ENCODE data around the gene TBX1.

TBX1 gene

GRCh38 chr22:19808873-19809478, 48.4 kb downstream of the TBX1 start:
- H3K27me3 ChIP-seq (ENCODE audit: control insufficient read depth, insufficient read depth, low read length, poor library complexity, severe bottlenecking), result no peaks in the 10 kb centered on the region

GRCh38 chr22:19809741-19810140, 49.2 kb downstream of the TBX1 start:
- H3K36me3 ChIP-seq (ENCODE audit: control insufficient read depth, insufficient read depth, low read length), result no peaks in the 10 kb centered on the region
- WGBS, 2 experiments, result 90 to 96% methylated on average over 3 of the region's 3 CpGs

More at GRCh38 chr22:19808873-19809478, 48.4 kb downstream of the TBX1 start:
- peaks cover 8% of the 10 kb centered on the region for H3K4me1 ChIP-seq (ENCODE audit: control insufficient read depth, insufficient read depth, low read length)
- 92 to 93% methylated on average over 11 of the region's 11 CpGs for WGBS, 2 experiments
- H3K4me3 ChIP-seq (ENCODE audit: insufficient read depth, low read depth, low read length), result no peak overlapping the region
- H3K36me3 ChIP-seq (ENCODE audit: control insufficient read depth, insufficient read depth, low read length), result no peaks in the 10 kb centered on the region
- H3K9me3 ChIP-seq (ENCODE audit: control insufficient read depth, low read length), result no peaks in the 10 kb centered on the region
- no peak overlapping the region for H3K27ac ChIP-seq (ENCODE audit: insufficient read depth, low read depth, low read length, poor library complexity, severe bottlenecking)

GRCh38 chr22:19810381-19811201, 50.0 kb downstream of the TBX1 start:
- Histone ChIP-seq H3K36me3 (ENCODE audit: control insufficient read depth, insufficient read depth, low read length) (no peaks in the 10 kb centered on the region), H3K4me3 (ENCODE audit: insufficient read depth, low read depth, low read length) (no peak overlapping the region), H3K27ac (ENCODE audit: insufficient read depth, low read depth, low read length, poor library complexity, severe bottlenecking) (no peak overlapping the region), H3K9me3 (ENCODE audit: control insufficient read depth, low read length) (no peaks in the 10 kb centered on the region), H3K4me1 (ENCODE audit: control insufficient read depth, insufficient read depth, low read length) (peaks cover 8% of the 10 kb centered on the region), H3K27me3 (ENCODE audit: control insufficient read depth, insufficient read depth, low read length, poor library complexity, severe bottlenecking) (no peaks in the 10 kb centered on the region)
- WGBS, 2 experiments, result 86 to 88% methylated on average over 23 of the region's 23 CpGs

More at GRCh38 chr22:19809741-19810140, 49.2 kb downstream of the TBX1 start:
- Histone ChIP-seq H3K9me3 (ENCODE audit: control insufficient read depth, low read length) (no peaks in the 10 kb centered on the region), H3K4me1 (ENCODE audit: control insufficient read depth, insufficient read depth, low read length) (peaks cover 8% of the 10 kb centered on the region), H3K27ac (ENCODE audit: insufficient read depth, low read depth, low read length, poor library complexity, severe bottlenecking) (no peak overlapping the region), H3K4me3 (ENCODE audit: insufficient read depth, low read depth, low read length) (no peak overlapping the region), H3K27me3 (ENCODE audit: control insufficient read depth, insufficient read depth, low read length, poor library complexity, severe bottlenecking) (no peaks in the 10 kb centered on the region)

- H3K9me3 ChIP-seq (ENCODE audit: control insufficient read depth, low read length), result no peaks in the 10 kb centered on the region
- H3K4me1 ChIP-seq (ENCODE audit: control insufficient read depth, insufficient read depth, low read length), result peaks cover 8% of the 10 kb centered on the region
- H3K4me3 ChIP-seq (ENCODE audit: insufficient read depth, low read depth, low read length), result no peak overlapping the region
- 94 to 95% methylated on average over 12 of the region's 12 CpGs for WGBS, 2 experiments
- no peaks in the 10 kb centered on the region for H3K36me3 ChIP-seq (ENCODE audit: control insufficient read depth, insufficient read depth, low read length)
- no peaks in the 10 kb centered on the region for H3K27me3 ChIP-seq (ENCODE audit: control insufficient read depth, insufficient read depth, low read length, poor library complexity, severe bottlenecking)
- H3K27ac ChIP-seq (ENCODE audit: insufficient read depth, low read depth, low read length, poor library complexity, severe bottlenecking), result no peak overlapping the region
Measured at GRCh38 chr22:19811211-19811621, 50.6 kb downstream of the TBX1 start.

GRCh38 chr22:19811811-19812771, 51.5 kb downstream of the TBX1 start:
- Histone ChIP-seq H3K36me3 (ENCODE audit: control insufficient read depth, insufficient read depth, low read length) (no peaks in the 10 kb centered on the region), H3K9me3 (ENCODE audit: control insufficient read depth, low read length) (no peaks in the 10 kb centered on the region), H3K4me3 (ENCODE audit: insufficient read depth, low read depth, low read length) (no peak overlapping the region), H3K4me1 (ENCODE audit: control insufficient read depth, insufficient read depth, low read length) (peaks cover 8% of the 10 kb centered on the region), H3K27ac (ENCODE audit: insufficient read depth, low read depth, low read length, poor library complexity, severe bottlenecking) (no peak overlapping the region), H3K27me3 (ENCODE audit: control insufficient read depth, insufficient read depth, low read length, poor library complexity, severe bottlenecking) (no peaks in the 10 kb centered on the region)
- WGBS, 2 experiments, result 92 to 96% methylated on average over 36 of the region's 36 CpGs

GRCh38 chr22:19812910-19813309, 52.3 kb downstream of the TBX1 start:
- H3K27me3 ChIP-seq (ENCODE audit: control insufficient read depth, insufficient read depth, low read length, poor library complexity, severe bottlenecking), result no peaks in the 10 kb centered on the region
- no peak overlapping the region for H3K27ac ChIP-seq (ENCODE audit: insufficient read depth, low read depth, low read length, poor library complexity, severe bottlenecking)
- H3K4me3 ChIP-seq (ENCODE audit: insufficient read depth, low read depth, low read length), result no peak overlapping the region
- no peaks in the 10 kb centered on the region for H3K9me3 ChIP-seq (ENCODE audit: control insufficient read depth, low read length)
- 95 to 97% methylated on average over 11 of the region's 11 CpGs for WGBS, 2 experiments
- peaks cover 8% of the 10 kb centered on the region for H3K4me1 ChIP-seq (ENCODE audit: control insufficient read depth, insufficient read depth, low read length)
- no peaks in the 10 kb centered on the region for H3K36me3 ChIP-seq (ENCODE audit: control insufficient read depth, insufficient read depth, low read length)

GRCh38 chr22:19814428-19814827, 53.9 kb downstream of the TBX1 start:
- Histone ChIP-seq H3K9me3 (ENCODE audit: control insufficient read depth, low read length) (no peaks in the 10 kb centered on the region), H3K4me3 (ENCODE audit: insufficient read depth, low read depth, low read length) (no peak overlapping the region), H3K36me3 (ENCODE audit: control insufficient read depth, insufficient read depth, low read length) (no peaks in the 10 kb centered on the region), H3K27ac (ENCODE audit: insufficient read depth, low read depth, low read length, poor library complexity, severe bottlenecking) (no peak overlapping the region), H3K27me3 (ENCODE audit: control insufficient read depth, insufficient read depth, low read length, poor library complexity, severe bottlenecking) (no peaks in the 10 kb centered on the region), H3K4me1 (ENCODE audit: control insufficient read depth, insufficient read depth, low read length) (peaks cover 16% of the 10 kb centered on the region)
- WGBS, 2 experiments, result 88 to 94% methylated on average over 5 of the region's 5 CpGs

- Histone ChIP-seq H3K27me3 (ENCODE audit: control insufficient read depth, insufficient read depth, low read length, poor library complexity, severe bottlenecking) (no peaks in the 10 kb centered on the region), H3K36me3 (ENCODE audit: control insufficient read depth, insufficient read depth, low read length) (no peaks in the 10 kb centered on the region), H3K9me3 (ENCODE audit: control insufficient read depth, low read length) (no peaks in the 10 kb centered on the region), H3K27ac (ENCODE audit: insufficient read depth, low read depth, low read length, poor library complexity, severe bottlenecking) (no peak overlapping the region), H3K4me3 (ENCODE audit: insufficient read depth, low read depth, low read length) (no peak overlapping the region), H3K4me1 (ENCODE audit: control insufficient read depth, insufficient read depth, low read length) (peaks cover 16% of the 10 kb centered on the region)
- WGBS, 2 experiments, result 95% methylated on average over 18 of the region's 18 CpGs
Measured at GRCh38 chr22:19815093-19815822, 54.7 kb downstream of the TBX1 start.

GRCh38 chr22:19815823-19816290, 55.3 kb downstream of the TBX1 start:
- no peak overlapping the region for H3K4me3 ChIP-seq (ENCODE audit: insufficient read depth, low read depth, low read length)
- H3K27ac ChIP-seq (ENCODE audit: insufficient read depth, low read depth, low read length, poor library complexity, severe bottlenecking), result no peak overlapping the region
- no peaks in the 10 kb centered on the region for H3K9me3 ChIP-seq (ENCODE audit: control insufficient read depth, low read length)
- 94% methylated on average over 16 of the region's 16 CpGs for WGBS, 2 experiments
- no peaks in the 10 kb centered on the region for H3K36me3 ChIP-seq (ENCODE audit: control insufficient read depth, insufficient read depth, low read length)
- no peaks in the 10 kb centered on the region for H3K27me3 ChIP-seq (ENCODE audit: control insufficient read depth, insufficient read depth, low read length, poor library complexity, severe bottlenecking)
- peaks cover 12% of the 10 kb centered on the region for H3K4me1 ChIP-seq (ENCODE audit: control insufficient read depth, insufficient read depth, low read length)
